ENCODE results near the gene PRKAG3. TPM values are rescaled to one million over a fixed set of nuclear protein-coding genes. Genes with fewer than 3 reads are reported as not detected.

Gene PRKAG3
- total RNA-seq (2014; rRNA removed; shearing (Covaris generic)) = not detected in 2 replicates
- not detected in 2 replicates for total RNA-seq (2022)
- Bru-seq, nascent RNA = not detected
- BruChase-seq, experiment 1, labeled RNA remaining after a 6-hour chase = not detected
- not detected for BruChase-seq, experiment 2, labeled RNA remaining after a 2-hour chase
- long read RNA-seq = 0 reads

GRCh38 chr2:218831378-218831990 is at the start of gene PRKAG3:
TSS of gene PRKAG3 (minus strand) at chr2:218831803.
- CTCF ChIA-PET (ENCODE audit: unreplicated experiment) = no interaction called here
- Histone ChIP-seq H4K20me1 (ENCODE audit: insufficient read depth, low read length) (no peaks in the 10 kb centered on the region), H3K79me2 (ENCODE audit: insufficient read depth, low read depth, low read length) (no peaks in the 10 kb centered on the region), H3K27ac (ENCODE audit: low read depth, low read length, poor library complexity, severe bottlenecking) (no peak within 1 kb of the TSS), H3K36me3 (ENCODE audit: insufficient read depth, low read length) (no peaks in the 10 kb centered on the region), H3K9me2 (ENCODE audit: insufficient read depth, low read length) (no peaks in the 10 kb centered on the region), H3K4me1 (ENCODE audit: insufficient read depth, low read length, poor library complexity, severe bottlenecking) (peaks cover 4% of the 10 kb centered on the region), H3K4me3 (ENCODE audit: low read depth, low read length, poor library complexity, severe bottlenecking) (no peak within 1 kb of the TSS), H3K9me3 (ENCODE audit: low read length) (no peaks in the 10 kb centered on the region), H2AFZ (ENCODE audit: low read length) (no peak within 1 kb of the TSS), H3K4me2 (ENCODE audit: low read length) (no peak within 1 kb of the TSS)
- no TSS peak for BruUV-seq (replicated peaks)
- TF ChIP-seq CTCF (conservative IDR thresholded peaks at IDR 0.05; ENCODE audit: low read length) (no peak), EZH2phosphoT487 (IDR thresholded peaks at IDR 0.05; ENCODE audit: borderline replicate concordance, low read depth, low read length) (no peak)
- POLR2A ChIA-PET = no interaction called here
- intact Hi-C loops (cut with micrococcal nuclease; ENCODE audit: unreplicated experiment) = no loop called here
- no peak for DNase-seq (ENCODE audit: low spot score)

- BruUV-seq (replicated peaks) = no TSS peak
- ChIA-PET CTCF (ENCODE audit: unreplicated experiment) (interaction anchor here (0.9 to 1.4 kb wide), 4 partner anchors 11 to 17 kb away, joined by 4 to 10 read pairs (median 5); no protein-coding TSS in a partner anchor), POLR2A (interaction anchor here (0.6 to 6.2 kb wide), 6 partner anchors 11 to 475 kb away, joined by 3 to 86 read pairs (median 4); no protein-coding TSS in a partner anchor)
- Histone ChIP-seq H3K4me2 (ENCODE audit: low read length) (peak overlapping the region; percentile 88), H3K4me1 (ENCODE audit: insufficient read depth, low read length, poor library complexity, severe bottlenecking) (peaks cover 84% of the 10 kb centered on the region), H3K9me2 (ENCODE audit: insufficient read depth, low read length) (no peaks in the 10 kb centered on the region), H3K36me3 (ENCODE audit: insufficient read depth, low read length) (no peaks in the 10 kb centered on the region), H3K79me2 (ENCODE audit: insufficient read depth, low read depth, low read length) (no peaks in the 10 kb centered on the region), H3K9me3 (ENCODE audit: low read length) (no peaks in the 10 kb centered on the region), H3K4me3 (ENCODE audit: low read depth, low read length, poor library complexity, severe bottlenecking) (peak overlapping the region; percentile 67), H2AFZ (ENCODE audit: low read length) (peak overlapping the region; percentile 45), H4K20me1 (ENCODE audit: insufficient read depth, low read length) (no peaks in the 10 kb centered on the region), H3K27ac (ENCODE audit: low read depth, low read length, poor library complexity, severe bottlenecking) (no peak overlapping the region)
- intact Hi-C loops (cut with micrococcal nuclease; ENCODE audit: unreplicated experiment) = loop anchor here (10.0 kb wide), 1 partner anchor 394 kb away; the partner anchor contains the start of gene DNAJB2
- no peak for DNase-seq (ENCODE audit: low spot score)
- TF ChIP-seq CTCF (conservative IDR thresholded peaks at IDR 0.05; ENCODE audit: low read length) (no peak), EZH2phosphoT487 (IDR thresholded peaks at IDR 0.05; ENCODE audit: borderline replicate concordance, low read depth, low read length) (no peak)
These were observed 49.4 kb upstream of the PRKAG3 start for GRCh38 chr2:218880859-218881594.
